GM19438 (cell line): ENCODE results near the gene CCL7.
"Not testable (repeated sequence)": the region's sequence is repeated elsewhere in the genome, so short reads cannot be mapped to it uniquely, and the experiment has no call there.

Experiments
- ATAC-seq: cut with Tn5 transposase; IDR thresholded peaks from one replicate; pipeline ENCODE4 v1.9.1; 2021; ENCODE audit warnings: low read depth; ENCODE audit not compliant: unreplicated experiment

Gene CCL7

GRCh38 chr17:34269969-34270368 is at the start of gene CCL7:
Gene CCL7, plus strand, starts transcription at chr17:34270221. Its CDS starts 70 bp downstream, at chr17:34270291.
- ATAC-seq = no peak

GRCh38 chr17:34220752-34221395 is 49.1 kb upstream of the CCL7 start:
- no peak for ATAC-seq

- no peak for ATAC-seq
Observed at GRCh38 chr17:34221411-34221810, 48.6 kb upstream of the CCL7 start.

GRCh38 chr17:34222722-34223497 is 47.1 kb upstream of the CCL7 start:
- ATAC-seq = no peak

- ATAC-seq = no peak
Observed at GRCh38 chr17:34225046-34225445, 45.0 kb upstream of the CCL7 start.

GRCh38 chr17:34226011-34226743 is 43.8 kb upstream of the CCL7 start:
- ATAC-seq = no peak

GRCh38 chr17:34226744-34227034 is 43.3 kb upstream of the CCL7 start:
- no peak for ATAC-seq

- ATAC-seq = not testable (repeated sequence)
Observed at GRCh38 chr17:34227293-34227692, 42.7 kb upstream of the CCL7 start.

GRCh38 chr17:34227707-34228106 is 42.3 kb upstream of the CCL7 start:
- ATAC-seq = no peak

- no peak for ATAC-seq
Observed at GRCh38 chr17:34228781-34229180, 41.2 kb upstream of the CCL7 start.

- ATAC-seq = no peak
Observed at GRCh38 chr17:34230342-34230741, 39.7 kb upstream of the CCL7 start.

- no peak for ATAC-seq
Observed at GRCh38 chr17:34234616-34235015, 35.4 kb upstream of the CCL7 start.

- ATAC-seq = no peak
Observed at GRCh38 chr17:34235389-34236028, 34.5 kb upstream of the CCL7 start.

GRCh38 chr17:34236281-34236892 is 33.6 kb upstream of the CCL7 start:
- no peak for ATAC-seq

- ATAC-seq = no peak
Observed at GRCh38 chr17:34237458-34237857, 32.6 kb upstream of the CCL7 start.

GRCh38 chr17:34241062-34241461 is 29.0 kb upstream of the CCL7 start:
- no peak for ATAC-seq

GRCh38 chr17:34242587-34243363 is 27.2 kb upstream of the CCL7 start:
- no peak for ATAC-seq

GRCh38 chr17:34243364-34244320 is 26.4 kb upstream of the CCL7 start:
- ATAC-seq = no peak

GRCh38 chr17:34245351-34245905 is 24.6 kb upstream of the CCL7 start:
- no peak for ATAC-seq
